CD4-positive, alpha-beta T cell (primary cell): Measurements from ENCODE around the gene IGLON5. TPM values are rescaled to one million over a fixed set of nuclear protein-coding genes. Genes with fewer than 3 reads are reported as not detected.

Source experiments
- ATAC-seq: fragments of 200-7000 bp; cut with Tn5 transposase; one replicate; pipeline ENCODE4 v1.10.0; 2022; ENCODE audit warnings: mild to moderate bottlenecking; ENCODE audit not compliant: poor library complexity
- CTCF ChIA-PET: fragments of 350-600 bp; sonication (Branson Sonifier 250); formaldehyde crosslinking; loops from one replicate; lab custom pipeline; 2021; ENCODE audit warnings: antibody characterized with exemption, inconsistent platforms; lab: Charles Lee
- POLR2A ChIA-PET: fragments of 350-600 bp; sonication (Branson Sonifier 250); formaldehyde crosslinking; loops from one replicate; lab custom pipeline; 2021; ENCODE audit warnings: antibody characterized with exemption, inconsistent platforms; lab: Charles Lee
- DNase-seq, 14 experiments: peaks; one replicate each; pipeline ENCODE4 v3.0.0-alpha.2; 2013 to 2020; ENCODE audit warnings: mixed read lengths in 2 of 14
- H3K27ac ChIP-seq, 2 donors: one replicate each; pipeline versions ENCODE4 v1.5.1 to v1.7.0; 2013; ENCODE audit warnings: low read length in 2 of 2, low read depth in 1 of 2, mild to moderate bottlenecking in 1 of 2
- H3K27me3 ChIP-seq, 2 experiments: 1 replicate in 1 of 2; 2 replicates in 1 of 2; pipeline versions ENCODE4 v1.6.1 to v1.7.0; 2013; ENCODE audit warnings: low read length in 2 of 2, control low read depth in 1 of 2, mild to moderate bottlenecking in 1 of 2, moderate library complexity in 1 of 2; ENCODE audit not compliant: insufficient read depth in 2 of 2, control insufficient read depth in 1 of 2
- H3K36me3 ChIP-seq: one replicate; pipeline ENCODE4 v1.6.1; 2013; ENCODE audit warnings: low read length, control low read depth; ENCODE audit not compliant: insufficient read depth
- H3K4me1 ChIP-seq: one replicate; pipeline ENCODE4 v1.6.1; 2013; ENCODE audit warnings: low read length, control low read depth; ENCODE audit not compliant: insufficient read depth
- H3K4me3 ChIP-seq: one replicate; pipeline ENCODE4 v1.5.1; 2013; ENCODE audit warnings: mild to moderate bottlenecking, low read length, moderate library complexity
- H3K9me3 ChIP-seq, 2 experiments: 1 replicate in 1 of 2; 2 replicates in 1 of 2; pipeline versions ENCODE4 v1.6.1 to v1.7.0; 2013; ENCODE audit warnings: low read length in 2 of 2, mild to moderate bottlenecking in 2 of 2, control low read depth in 1 of 2, moderate library complexity in 1 of 2; ENCODE audit not compliant: control insufficient read depth in 1 of 2, insufficient read depth in 1 of 2
- H3K27ac Mint-ChIP-seq: one replicate; pipeline ENCODE4 v1.8.0; 2020; ENCODE audit warnings: mixed read lengths
- H3K27me3 Mint-ChIP-seq: one replicate; pipeline ENCODE4 v1.8.0; 2021; ENCODE audit warnings: mixed read lengths
- H3K36me3 Mint-ChIP-seq: one replicate; pipeline ENCODE4 v1.8.0; 2021; ENCODE audit warnings: low read depth, mixed read lengths
- H3K4me1 Mint-ChIP-seq: one replicate; pipeline ENCODE4 v1.8.0; 2021; ENCODE audit warnings: low read depth, mixed read lengths
- H3K4me3 Mint-ChIP-seq: one replicate; pipeline ENCODE4 v1.8.0; 2020; ENCODE audit warnings: mild to moderate bottlenecking, mixed read lengths
- H3K9me3 Mint-ChIP-seq: one replicate; pipeline ENCODE4 v1.8.0; 2020; ENCODE audit warnings: mixed read lengths
- CTCF ChIP-seq: fragments of 200-600 bp; IDR thresholded peaks from one replicate; pipeline ENCODE4 v1.8.0; 2022; ENCODE audit warnings: antibody characterized with exemption, mild to moderate bottlenecking
- intact Hi-C, 2 experiments: fragments of 100-400 bp; cut with DNase I in 1 of 2; cut with micrococcal nuclease in 1 of 2; formaldehyde crosslinking; loops; one replicate each; pipeline versions ENCODE4 v1.15.1 to v1.9.0; 2023 to 2025; cut with DNase I, micrococcal nuclease
- total RNA-seq, 174 experiments: library from RNA in 2 of 174; stranded (reverse) in 2 of 174; gene quantifications; one replicate each; pipeline ENCODE4 v1.2.3 and lab custom pipeline; 2021 to 2026

IGLON5 gene
- total RNA-seq, 2 experiments from 2014 or later: not detected

DNA sequence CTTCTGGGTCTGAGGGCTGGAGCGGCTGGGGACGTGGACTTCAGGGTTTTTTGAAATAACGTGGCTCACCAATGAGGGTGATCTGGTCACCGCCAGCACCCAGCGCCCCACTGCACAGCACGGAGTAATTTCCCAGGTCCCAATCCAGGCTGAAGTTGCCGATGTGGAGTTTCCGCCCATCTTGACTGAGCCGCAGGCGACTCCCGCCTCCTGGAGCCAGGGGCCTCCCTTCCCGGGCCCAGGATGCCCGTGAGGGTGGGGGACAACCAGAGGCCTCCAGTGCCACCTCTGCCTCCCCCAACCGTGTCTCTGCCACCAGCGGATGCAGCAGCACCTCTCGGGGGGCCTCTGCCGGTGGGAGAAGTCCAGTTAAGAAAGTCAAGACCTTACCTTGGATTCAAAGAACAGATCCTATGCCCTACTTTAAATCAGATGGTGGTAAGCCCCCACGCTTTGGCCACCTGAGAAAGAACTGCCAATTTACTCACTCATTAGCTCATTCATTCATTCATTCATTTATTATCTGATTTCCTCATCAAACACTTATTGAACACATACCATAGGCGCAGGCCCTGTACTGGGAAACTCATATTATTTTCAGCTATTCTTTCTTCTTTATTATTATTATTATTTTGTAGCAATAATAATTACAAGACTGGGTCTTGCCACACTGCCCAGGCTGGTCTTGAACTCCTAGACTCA, 26.6 kb downstream of the IGLON5 start:
- H3K36me3 Mint-ChIP-seq: no peaks in the 10 kb centered on the region
- TF ChIP-seq CTCF: no peak
- no peaks in the 10 kb centered on the region for H3K27me3 ChIP-seq
- no peak overlapping the region for H3K27ac Mint-ChIP-seq
- H3K27me3 Mint-ChIP-seq: no peaks in the 10 kb centered on the region
- intact Hi-C loops: loop anchor here (1.0 to 2.0 kb wide), 6 partner anchors 57 to 439 kb away; no protein-coding TSS in a partner anchor
- ChIA-PET POLR2A (no interaction called here), CTCF (interaction anchor here (0.9 to 2.3 kb wide), 2 partner anchors 11 to 70 kb away, joined by 4 to 6 read pairs; no protein-coding TSS in a partner anchor)
- H3K4me3 ChIP-seq: no peak overlapping the region
- peaks cover 23% of the 10 kb centered on the region for H3K4me1 ChIP-seq
- H3K9me3 Mint-ChIP-seq: no peaks in the 10 kb centered on the region
- DNase-seq (no peak), ATAC-seq (no peak)
- peaks cover 23% of the 10 kb centered on the region for H3K4me1 Mint-ChIP-seq
- no peak overlapping the region for H3K27ac ChIP-seq
- H3K9me3 ChIP-seq: no peaks in the 10 kb centered on the region
- H3K36me3 ChIP-seq: no peaks in the 10 kb centered on the region
- peak overlapping the region; percentile 80 for H3K4me3 Mint-ChIP-seq

GRCh38 chr19:51338563-51339312, 27.3 kb downstream of the IGLON5 start:
- Mint-ChIP-seq H3K4me1 (peaks cover 23% of the 10 kb centered on the region), H3K9me3 (no peaks in the 10 kb centered on the region), H3K27me3 (no peaks in the 10 kb centered on the region), H3K27ac (peak overlapping the region; percentile 7), H3K36me3 (no peaks in the 10 kb centered on the region), H3K4me3 (peak overlapping the region; percentile 80)
- H3K27me3 ChIP-seq: no peaks in the 10 kb centered on the region
- ChIA-PET CTCF (interaction anchor here (0.9 to 2.3 kb wide), 3 partner anchors 10 to 69 kb away, joined by 3 to 6 read pairs (median 4); no protein-coding TSS in a partner anchor), POLR2A (interaction anchor here (1.3 kb wide), 2 partner anchors 27 to 103 kb away, joined by 3 read pairs; no protein-coding TSS in a partner anchor)
- intact Hi-C loops: loop anchor here (1.0 to 2.0 kb wide), 10 partner anchors 29 to 438 kb away; no protein-coding TSS in a partner anchor
- peaks cover 23% of the 10 kb centered on the region for H3K4me1 ChIP-seq
- no peak overlapping the region for H3K27ac ChIP-seq
- H3K9me3 ChIP-seq: no peaks in the 10 kb centered on the region
- peak; percentile 91 for TF ChIP-seq CTCF
- ATAC-seq (peak; percentile 84), DNase-seq (peak; percentile 73 to 92 (median 81))
- peak overlapping the region; percentile 62 for H3K4me3 ChIP-seq
- no peaks in the 10 kb centered on the region for H3K36me3 ChIP-seq

DNA sequence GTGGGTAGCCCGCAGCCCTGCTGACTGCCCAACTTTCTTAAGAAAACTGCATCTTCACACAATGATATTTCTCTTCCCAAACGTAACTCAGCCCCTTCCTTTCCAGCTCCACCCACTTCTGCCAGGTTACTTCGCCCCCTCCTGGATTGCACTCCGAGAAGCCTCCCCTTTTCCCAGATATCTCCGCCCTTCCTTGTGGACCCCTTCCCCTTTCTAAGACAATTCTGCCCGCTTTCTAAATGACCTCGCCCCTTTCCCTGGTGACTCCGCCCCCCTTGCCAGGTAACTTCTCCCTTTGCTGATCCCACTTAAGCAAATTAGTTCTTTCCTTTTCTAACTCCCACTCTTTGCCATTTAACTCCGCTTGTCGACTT, 27.9 kb downstream of the IGLON5 start:
- Histone ChIP-seq H3K27ac (no peak overlapping the region), H3K9me3 (no peaks in the 10 kb centered on the region), H3K4me3 (peak overlapping the region; percentile 62), H3K4me1 (peaks cover 23% of the 10 kb centered on the region), H3K27me3 (no peaks in the 10 kb centered on the region), H3K36me3 (no peaks in the 10 kb centered on the region)
- DNase-seq: no peak
- H3K36me3 Mint-ChIP-seq: no peaks in the 10 kb centered on the region
- no peak for TF ChIP-seq CTCF
- H3K27ac Mint-ChIP-seq: peak overlapping the region; percentile 7
- peak; percentile 2 for ATAC-seq
- ChIA-PET CTCF (interaction anchor here (1.3 to 2.3 kb wide), 2 partner anchors 55 to 68 kb away, joined by 3 to 6 read pairs; no protein-coding TSS in a partner anchor), POLR2A (interaction anchor here (1.0 to 1.3 kb wide), 3 partner anchors 26 to 318 kb away, joined by 3 read pairs; no protein-coding TSS in a partner anchor)
- H3K4me1 Mint-ChIP-seq: peaks cover 23% of the 10 kb centered on the region
- peak overlapping the region; percentile 80 for H3K4me3 Mint-ChIP-seq
- intact Hi-C loops: loop anchor here (1.0 to 2.0 kb wide), 9 partner anchors 28 to 438 kb away; no protein-coding TSS in a partner anchor
- H3K9me3 Mint-ChIP-seq: no peaks in the 10 kb centered on the region
- H3K27me3 Mint-ChIP-seq: no peaks in the 10 kb centered on the region
